GM18861 (cell line): Measurements from ENCODE around the gene FRAS1.

Experiments
- ATAC-seq: cut with Tn5 transposase; IDR thresholded peaks from one replicate; pipeline ENCODE4 v1.9.1; 2021; ENCODE audit not compliant: unreplicated experiment

FRAS1 gene

GRCh38 chr4:78360466-78360865 lies 303.3 kb downstream of the FRAS1 start:
- ATAC-seq, result no peak

GRCh38 chr4:78361621-78362120 lies 304.5 kb downstream of the FRAS1 start:
- ATAC-seq, result no peak

GRCh38 chr4:78362310-78362709 lies 305.2 kb downstream of the FRAS1 start:
- ATAC-seq, result no peak

GRCh38 chr4:78363031-78363570 lies 306.0 kb downstream of the FRAS1 start:
- no peak for ATAC-seq

- no peak for ATAC-seq
Observed at GRCh38 chr4:78369679-78370078, 312.6 kb downstream of the FRAS1 start.

GRCh38 chr4:78370631-78371372 lies 313.7 kb downstream of the FRAS1 start:
- ATAC-seq, result no peak

GRCh38 chr4:78372355-78372988 lies 315.3 kb downstream of the FRAS1 start:
- no peak for ATAC-seq

- ATAC-seq, result no peak
Observed at GRCh38 chr4:78377555-78377954, 320.4 kb downstream of the FRAS1 start.

GRCh38 chr4:78379040-78379439 lies 321.9 kb downstream of the FRAS1 start:
- ATAC-seq, result no peak

GRCh38 chr4:78379991-78380729 lies 323.0 kb downstream of the FRAS1 start:
- ATAC-seq, result no peak

- no peak for ATAC-seq
Observed at GRCh38 chr4:78386679-78387078, 329.6 kb downstream of the FRAS1 start.

- no peak for ATAC-seq
Observed at GRCh38 chr4:78395642-78396041, 338.5 kb downstream of the FRAS1 start.

- ATAC-seq, result no peak
Observed at GRCh38 chr4:78396613-78397291, 339.6 kb downstream of the FRAS1 start.

GRCh38 chr4:78397292-78397630 lies 340.1 kb downstream of the FRAS1 start:
- no peak for ATAC-seq

- ATAC-seq, result no peak
Observed at GRCh38 chr4:78409612-78410202, 352.6 kb downstream of the FRAS1 start.

GRCh38 chr4:78410225-78410624 lies 353.1 kb downstream of the FRAS1 start:
- no peak for ATAC-seq

GRCh38 chr4:78410676-78411075 lies 353.6 kb downstream of the FRAS1 start:
- no peak for ATAC-seq

- ATAC-seq, result no peak
Observed at GRCh38 chr4:78414116-78414515, 357.0 kb downstream of the FRAS1 start.

- no peak for ATAC-seq
Observed at GRCh38 chr4:78417603-78418002, 360.5 kb downstream of the FRAS1 start.

- ATAC-seq, result no peak
Observed at GRCh38 chr4:78418406-78418805, 361.3 kb downstream of the FRAS1 start.

- no peak for ATAC-seq
Observed at GRCh38 chr4:78423790-78424189, 366.7 kb downstream of the FRAS1 start.
